HepG2 (cell line): ENCODE data around the gene CTBP1. TPM values are rescaled to one million over a fixed set of nuclear protein-coding genes. Genes with fewer than 3 reads are reported as not detected.
A peak's percentile ranks its signal among the peaks of the same experiment; 100 is the strongest.

ENCODE experiments used
- BHLHE40 ChIP-seq: IDR thresholded peaks from 2 replicates; pipeline ENCODE4 v1.6.1; 2011; ENCODE audit warnings: low read length, improper control_type of control experiment
- DDIT3 ChIP-seq: sonication (generic); formaldehyde crosslinking; IDR thresholded peaks from 2 replicates; pipeline ENCODE4 v1.4.0; 2020; ENCODE audit warnings: mild to moderate bottlenecking, missing genetic modification reagents
- HDAC1 ChIP-seq: sonication (generic); formaldehyde crosslinking; IDR thresholded peaks from 2 replicates; pipeline ENCODE4 v1.5.1; 2020; ENCODE audit warnings: mild to moderate bottlenecking, missing genetic modification reagents
- HHEX ChIP-seq: IDR thresholded peaks from 2 replicates; pipeline ENCODE4 v1.6.1; 2016; ENCODE audit warnings: control low read depth
- HOXA3 ChIP-seq: sonication (generic); formaldehyde crosslinking; IDR thresholded peaks from 2 replicates; pipeline ENCODE4 v1.5.0; 2020; ENCODE audit warnings: missing genetic modification reagents
- RFX5 ChIP-seq: IDR thresholded peaks from 2 replicates; pipeline ENCODE4 v1.6.1; 2011; ENCODE audit warnings: low read depth, low read length, improper control_type of control experiment
- SRSF9 ChIP-seq: fragments of 200-400 bp; formaldehyde crosslinking; IDR thresholded peaks from 2 replicates; pipeline ENCODE4 v1.6.1; 2018; ENCODE audit warnings: borderline replicate concordance, mild to moderate bottlenecking, low read depth, low read length; ENCODE audit not compliant: insufficient read depth, poor library complexity, severe bottlenecking
- UBTF ChIP-seq: sonication (generic); formaldehyde crosslinking; IDR thresholded peaks from 2 replicates; pipeline ENCODE4 v1.4.0; 2020; ENCODE audit warnings: mild to moderate bottlenecking, missing genetic modification reagents
- ZNF18 ChIP-seq: sonication (generic); formaldehyde crosslinking; IDR thresholded peaks from 2 replicates; pipeline ENCODE4 v1.8.0; 2022; ENCODE audit warnings: mild to moderate bottlenecking, missing genetic modification reagents; ENCODE audit not compliant: insufficient replicate concordance
- ZNF253 ChIP-seq: sonication (generic); formaldehyde crosslinking; IDR thresholded peaks from 2 replicates; pipeline ENCODE4 v1.8.0; 2022; ENCODE audit warnings: mild to moderate bottlenecking, missing genetic modification reagents, borderline replicate concordance
- ZNF282 ChIP-seq: fragments of 450-650 bp; IDR thresholded peaks from 2 replicates; pipeline ENCODE4 v1.6.1; 2018; ENCODE audit not compliant: partially characterized antibody
- ZNF44 ChIP-seq: sonication (generic); formaldehyde crosslinking; IDR thresholded peaks from 2 replicates; pipeline ENCODE4 v1.5.1; 2020; ENCODE audit warnings: mild to moderate bottlenecking, missing genetic modification reagents
- ZNF703 ChIP-seq: sonication (generic); formaldehyde crosslinking; IDR thresholded peaks from 2 replicates; pipeline ENCODE4 v1.5.1; 2020; ENCODE audit warnings: missing genetic modification reagents, mild to moderate bottlenecking, moderate library complexity, borderline replicate concordance
- ZNF773 ChIP-seq: sonication (generic); formaldehyde crosslinking; IDR thresholded peaks from 2 replicates; pipeline ENCODE4 v1.4.0; 2020; ENCODE audit warnings: missing genetic modification reagents, borderline replicate concordance
- polyA plus RNA-seq, 8 experiments: library from polyadenylated mRNA; depleted of rRNA in 3 of 8; stranded (reverse) in 7 of 8; unstranded in 1 of 8; fragments of >200 nt; fragmentation: Illumina TruSeq in 4 of 8; extraction: Trizol in 4 of 8; gene quantifications; 2 replicates each; pipeline versions ENCODE4 v1.2.1 to v1.2.3, GENCODE V29; 2011 to 2016; ENCODE audit warnings: low read depth in 4 of 8, missing spikeins in 1 of 8, mixed read lengths in 1 of 8; ENCODE audit not compliant: insufficient read depth in 1 of 8
- total RNA-seq, 5 experiments: library from RNA; depleted of rRNA; stranded (reverse); fragments of >200 nt; fragmentation: Illumina TruSeq; extraction: Trizol; gene quantifications; 2 replicates each; pipeline ENCODE4 v1.2.3, GENCODE V29; 2016; ENCODE audit warnings: low read depth in 1 of 5
- TF ChIP-seq, protein P1 (sequence below): sonication (generic); formaldehyde crosslinking; conservative IDR thresholded peaks from 2 replicates; pipeline ENCODE4 v1.4.0; 2020; ENCODE audit warnings: mild to moderate bottlenecking, missing genetic modification reagents, moderate library complexity
- TF ChIP-seq, protein P2 (sequence below): sonication (generic); formaldehyde crosslinking; IDR thresholded peaks from 2 replicates; pipeline ENCODE4 v1.5.0; 2020; ENCODE audit warnings: missing genetic modification reagents
- TF ChIP-seq, protein P3 (sequence below): sonication (generic); formaldehyde crosslinking; IDR thresholded peaks from 2 replicates; pipeline ENCODE4 v1.4.0; 2020; ENCODE audit warnings: missing genetic modification reagents, borderline replicate concordance

The CTBP1 gene
- total and polyA plus RNA-seq, 2 of the 13 experiments (the other 11 are each of a cell fraction or from before 2014, with no cell fraction given) = 78.5 to 112 TPM

DNA sequence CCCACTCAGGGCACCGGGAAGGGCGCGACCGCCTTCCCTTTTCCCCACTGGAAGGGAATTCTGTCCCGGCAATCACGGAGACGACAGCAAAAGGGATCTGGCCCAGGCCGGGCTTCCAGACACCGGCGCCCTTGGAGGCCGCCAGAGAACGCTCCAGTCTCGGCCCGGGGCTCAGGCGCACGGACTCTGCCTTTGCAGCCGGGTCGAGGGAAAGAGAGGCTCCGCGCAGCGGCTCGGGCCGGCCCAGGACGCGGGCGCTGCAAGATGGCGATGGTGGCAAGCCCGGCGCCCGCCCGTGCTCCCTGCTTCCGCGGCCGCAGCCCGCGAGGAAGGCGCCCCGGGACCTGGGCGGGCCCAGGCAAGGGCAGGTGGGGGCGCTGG, 1.1 kb downstream of the CTBP1 start (continued):
- 0 out of 2 replicates have a peak, but pooled peaks have one; percentile 4 for TF ChIP-seq ZNF253 (CRISPR knock-in tag)
- TF ChIP-seq ZNF44 (CRISPR knock-in tag) = no peak
- no peak for TF ChIP-seq DDIT3 (CRISPR knock-in tag)
- TF ChIP-seq RFX5 = no peak
- TF ChIP-seq ZNF703 (CRISPR knock-in tag) = 0 out of 2 replicates have a peak, but pooled peaks have one; percentile 10
- TF ChIP-seq ZNF282 = no peak
- TF ChIP-seq, protein P1, sequence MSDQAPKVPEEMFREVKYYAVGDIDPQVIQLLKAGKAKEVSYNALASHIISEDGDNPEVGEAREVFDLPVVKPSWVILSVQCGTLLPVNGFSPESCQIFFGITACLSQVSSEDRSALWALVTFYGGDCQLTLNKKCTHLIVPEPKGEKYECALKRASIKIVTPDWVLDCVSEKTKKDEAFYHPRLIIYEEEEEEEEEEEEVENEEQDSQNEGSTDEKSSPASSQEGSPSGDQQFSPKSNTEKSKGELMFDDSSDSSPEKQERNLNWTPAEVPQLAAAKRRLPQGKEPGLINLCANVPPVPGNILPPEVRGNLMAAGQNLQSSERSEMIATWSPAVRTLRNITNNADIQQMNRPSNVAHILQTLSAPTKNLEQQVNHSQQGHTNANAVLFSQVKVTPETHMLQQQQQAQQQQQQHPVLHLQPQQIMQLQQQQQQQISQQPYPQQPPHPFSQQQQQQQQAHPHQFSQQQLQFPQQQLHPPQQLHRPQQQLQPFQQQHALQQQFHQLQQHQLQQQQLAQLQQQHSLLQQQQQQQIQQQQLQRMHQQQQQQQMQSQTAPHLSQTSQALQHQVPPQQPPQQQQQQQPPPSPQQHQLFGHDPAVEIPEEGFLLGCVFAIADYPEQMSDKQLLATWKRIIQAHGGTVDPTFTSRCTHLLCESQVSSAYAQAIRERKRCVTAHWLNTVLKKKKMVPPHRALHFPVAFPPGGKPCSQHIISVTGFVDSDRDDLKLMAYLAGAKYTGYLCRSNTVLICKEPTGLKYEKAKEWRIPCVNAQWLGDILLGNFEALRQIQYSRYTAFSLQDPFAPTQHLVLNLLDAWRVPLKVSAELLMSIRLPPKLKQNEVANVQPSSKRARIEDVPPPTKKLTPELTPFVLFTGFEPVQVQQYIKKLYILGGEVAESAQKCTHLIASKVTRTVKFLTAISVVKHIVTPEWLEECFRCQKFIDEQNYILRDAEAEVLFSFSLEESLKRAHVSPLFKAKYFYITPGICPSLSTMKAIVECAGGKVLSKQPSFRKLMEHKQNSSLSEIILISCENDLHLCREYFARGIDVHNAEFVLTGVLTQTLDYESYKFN (CRISPR knock-in tag) = no peak
- TF ChIP-seq BHLHE40 = no peak
- no peak for TF ChIP-seq SRSF9
- TF ChIP-seq, protein P2, sequence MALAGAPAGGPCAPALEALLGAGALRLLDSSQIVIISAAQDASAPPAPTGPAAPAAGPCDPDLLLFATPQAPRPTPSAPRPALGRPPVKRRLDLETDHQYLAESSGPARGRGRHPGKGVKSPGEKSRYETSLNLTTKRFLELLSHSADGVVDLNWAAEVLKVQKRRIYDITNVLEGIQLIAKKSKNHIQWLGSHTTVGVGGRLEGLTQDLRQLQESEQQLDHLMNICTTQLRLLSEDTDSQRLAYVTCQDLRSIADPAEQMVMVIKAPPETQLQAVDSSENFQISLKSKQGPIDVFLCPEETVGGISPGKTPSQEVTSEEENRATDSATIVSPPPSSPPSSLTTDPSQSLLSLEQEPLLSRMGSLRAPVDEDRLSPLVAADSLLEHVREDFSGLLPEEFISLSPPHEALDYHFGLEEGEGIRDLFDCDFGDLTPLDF (CRISPR knock-in tag) = no peak
- 0 out of 2 replicates have a peak, but pooled peaks have one; percentile 17 for TF ChIP-seq ZNF773 (CRISPR knock-in tag)
- TF ChIP-seq HOXA3 (CRISPR knock-in tag) = no peak
- TF ChIP-seq ZNF18 (CRISPR knock-in tag) = no peak
- TF ChIP-seq UBTF (CRISPR knock-in tag) = peak; percentile 27; the same call in 1 of the 2 replicates
- TF ChIP-seq HDAC1 = no peak
- TF ChIP-seq, protein P3, sequence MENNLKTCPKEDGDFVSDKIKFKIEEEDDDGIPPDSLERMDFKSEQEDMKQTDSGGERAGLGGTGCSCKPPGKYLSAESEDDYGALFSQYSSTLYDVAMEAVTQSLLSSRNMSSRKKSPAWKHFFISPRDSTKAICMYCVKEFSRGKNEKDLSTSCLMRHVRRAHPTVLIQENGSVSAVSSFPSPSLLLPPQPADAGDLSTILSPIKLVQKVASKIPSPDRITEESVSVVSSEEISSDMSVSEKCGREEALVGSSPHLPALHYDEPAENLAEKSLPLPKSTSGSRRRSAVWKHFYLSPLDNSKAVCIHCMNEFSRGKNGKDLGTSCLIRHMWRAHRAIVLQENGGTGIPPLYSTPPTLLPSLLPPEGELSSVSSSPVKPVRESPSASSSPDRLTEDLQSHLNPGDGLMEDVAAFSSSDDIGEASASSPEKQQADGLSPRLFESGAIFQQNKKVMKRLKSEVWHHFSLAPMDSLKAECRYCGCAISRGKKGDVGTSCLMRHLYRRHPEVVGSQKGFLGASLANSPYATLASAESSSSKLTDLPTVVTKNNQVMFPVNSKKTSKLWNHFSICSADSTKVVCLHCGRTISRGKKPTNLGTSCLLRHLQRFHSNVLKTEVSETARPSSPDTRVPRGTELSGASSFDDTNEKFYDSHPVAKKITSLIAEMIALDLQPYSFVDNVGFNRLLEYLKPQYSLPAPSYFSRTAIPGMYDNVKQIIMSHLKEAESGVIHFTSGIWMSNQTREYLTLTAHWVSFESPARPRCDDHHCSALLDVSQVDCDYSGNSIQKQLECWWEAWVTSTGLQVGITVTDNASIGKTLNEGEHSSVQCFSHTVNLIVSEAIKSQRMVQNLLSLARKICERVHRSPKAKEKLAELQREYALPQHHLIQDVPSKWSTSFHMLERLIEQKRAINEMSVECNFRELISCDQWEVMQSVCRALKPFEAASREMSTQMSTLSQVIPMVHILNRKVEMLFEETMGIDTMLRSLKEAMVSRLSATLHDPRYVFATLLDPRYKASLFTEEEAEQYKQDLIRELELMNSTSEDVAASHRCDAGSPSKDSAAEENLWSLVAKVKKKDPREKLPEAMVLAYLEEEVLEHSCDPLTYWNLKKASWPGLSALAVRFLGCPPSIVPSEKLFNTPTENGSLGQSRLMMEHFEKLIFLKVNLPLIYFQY (CRISPR knock-in tag) = no peak
- no peak for TF ChIP-seq HHEX (CRISPR knock-in tag)
